Lower leg skin (tissue), 3 donors: ENCODE results near the gene ADAMTS10.

Source experiments
- CTCF ChIP-seq, 3 donors: fragments of 450-650 bp; IDR thresholded peaks; one replicate each; pipeline ENCODE4 v1.5.1; 2016; ENCODE audit warnings: antibody characterized with exemption in 3 of 3, mild to moderate bottlenecking in 3 of 3, moderate library complexity in 2 of 3
- POLR2A ChIP-seq, 2 donors: fragments of 450-650 bp; IDR thresholded peaks; one replicate each; pipeline ENCODE4 v1.6.1; 2016 to 2017; ENCODE audit warnings: antibody characterized with exemption in 2 of 2, mild to moderate bottlenecking in 1 of 2, moderate library complexity in 1 of 2

- TF ChIP-seq POLR2A (IDR thresholded peaks at IDR 0.05) (no peak), CTCF (IDR thresholded peaks at IDR 0.05) (no peak)
Observed at GRCh38 chr19:8561075-8561764, 49.3 kb downstream of the ADAMTS10 start.
